Effector CD8-positive, alpha-beta T cell (primary cell): ENCODE measurements around the gene PEX1.
"Not testable (repeated sequence)": the region's sequence is repeated elsewhere in the genome, so short reads cannot be mapped to it uniquely, and the experiment has no call there.

Source experiments
- DNase-seq: peaks from one replicate; lab custom pipeline; 2025; lab: John Stamatoyannopoulos, UW

Gene PEX1

DNA sequence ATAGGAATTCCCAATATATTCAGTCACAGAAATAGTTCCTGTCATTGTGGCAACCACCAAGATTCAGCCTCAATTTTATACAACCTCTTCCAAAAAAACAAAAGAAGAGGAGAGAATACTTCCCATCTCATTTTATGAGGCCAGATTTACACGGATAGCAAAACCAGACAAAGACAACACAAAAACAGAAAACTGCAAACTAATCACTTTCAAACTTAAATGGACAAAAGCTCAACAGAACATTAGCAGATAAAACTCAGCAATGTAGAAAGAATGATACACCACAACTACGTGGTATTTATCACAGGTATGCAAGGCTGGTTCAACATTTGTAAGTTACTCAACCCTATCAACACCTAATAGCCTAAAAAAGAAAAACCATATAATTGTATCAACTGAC is 22.0 kb downstream of the PEX1 start:
- no peak for DNase-seq

DNA sequence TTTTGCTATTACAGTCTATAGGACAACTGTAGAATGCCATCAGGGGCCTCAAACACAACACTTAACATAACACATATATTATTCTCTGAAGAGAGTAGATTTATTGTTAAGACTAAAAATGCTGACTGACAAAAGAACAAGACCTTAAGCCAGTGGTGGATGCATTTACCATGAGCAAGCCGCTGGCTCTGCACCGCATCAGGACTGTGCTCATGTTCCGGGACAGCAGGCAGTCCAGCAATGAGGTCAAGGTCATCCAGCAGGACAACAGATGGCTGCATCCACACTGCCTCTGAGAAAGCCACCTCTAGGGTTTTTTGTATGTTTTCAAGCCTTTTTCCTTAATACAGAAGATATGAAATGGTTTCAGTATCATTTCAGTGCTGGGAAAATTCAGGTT is 23.8 kb downstream of the PEX1 start:
- DNase-seq, result no peak

GRCh38 chr7:92503767-92504166 is 24.6 kb downstream of the PEX1 start:
- no peak for DNase-seq

DNA sequence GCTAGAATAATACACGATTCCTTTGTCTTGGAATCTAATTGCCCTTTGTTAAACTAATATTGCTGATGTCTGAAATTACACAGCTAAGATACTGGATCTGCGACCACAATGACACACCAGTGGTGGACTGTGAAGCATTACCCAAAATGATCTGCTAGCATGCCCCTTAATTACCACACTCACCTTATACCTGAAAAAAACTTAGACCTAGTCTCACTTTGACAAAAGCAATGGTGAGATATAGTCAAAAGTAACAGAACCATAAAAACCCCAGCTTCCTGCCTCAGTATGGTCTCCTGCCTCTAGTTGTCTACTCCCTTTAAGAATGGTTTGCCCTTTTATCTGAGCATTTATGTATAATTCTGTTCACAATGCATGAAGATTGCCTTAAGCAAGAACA is 29.8 kb downstream of the PEX1 start:
- no peak for DNase-seq

- DNase-seq, result no peak
These were observed 31.4 kb downstream of the PEX1 start for GRCh38 chr7:92496876-92497275.

DNA sequence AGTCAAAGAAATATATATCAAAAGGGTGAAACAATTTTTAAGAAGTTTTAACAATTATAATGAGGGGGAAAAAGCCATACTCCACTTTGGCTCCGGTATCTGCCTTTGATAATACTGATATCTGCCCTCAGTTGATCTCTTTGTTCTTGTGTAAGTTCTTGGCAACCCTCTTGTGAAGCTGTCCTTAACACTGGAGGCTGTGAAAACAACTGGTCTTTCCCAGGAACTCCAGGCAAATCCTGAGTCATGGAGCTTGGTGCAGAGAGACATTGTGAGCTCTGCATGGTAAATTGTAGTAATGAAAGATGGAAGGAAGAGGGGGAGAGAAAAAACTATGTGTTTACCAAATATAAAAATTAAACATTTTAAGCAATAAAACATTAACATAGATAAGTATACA is 38.7 kb downstream of the PEX1 start:
- no peak for DNase-seq

DNA sequence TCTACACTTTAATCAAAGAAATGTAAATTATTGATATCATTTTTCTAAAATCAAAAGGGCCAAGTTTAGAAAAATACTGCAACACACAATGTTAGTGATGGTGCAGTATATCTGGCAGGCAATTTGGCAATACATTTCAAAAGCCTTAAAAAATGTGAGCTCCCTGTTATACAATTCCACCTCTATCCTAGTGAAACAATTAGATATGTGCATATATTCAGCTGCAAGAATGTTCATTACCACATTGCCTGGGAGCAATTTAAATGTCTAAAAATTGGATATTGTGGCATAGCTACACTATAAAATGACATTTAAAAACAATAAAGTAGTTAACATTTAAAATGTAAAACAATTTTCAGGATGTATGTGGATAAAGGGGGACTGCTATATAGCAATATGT is 40.5 kb downstream of the PEX1 start:
- no peak for DNase-seq

DNA sequence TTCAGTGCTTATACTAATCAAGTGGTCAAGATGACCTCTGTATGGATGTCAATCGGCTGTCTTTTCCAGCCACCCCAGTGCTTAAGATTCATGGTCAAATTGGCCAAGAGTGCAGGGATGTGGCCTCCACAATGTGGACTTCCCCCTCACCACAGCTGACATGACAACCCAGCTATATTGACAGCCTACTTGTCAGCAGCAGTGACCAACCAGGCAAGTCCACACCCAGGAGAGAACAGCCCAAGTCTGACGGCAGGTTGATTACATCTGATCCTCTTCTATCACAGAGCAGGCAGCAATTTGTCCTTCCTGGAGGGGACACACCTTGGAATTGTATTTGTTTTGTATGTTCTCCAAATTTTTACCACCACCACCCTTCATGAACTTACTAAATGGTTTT is 42.3 kb downstream of the PEX1 start:
- DNase-seq, result no peak

GRCh38 chr7:92485267-92485892 is 42.9 kb downstream of the PEX1 start:
- no peak for DNase-seq

DNA sequence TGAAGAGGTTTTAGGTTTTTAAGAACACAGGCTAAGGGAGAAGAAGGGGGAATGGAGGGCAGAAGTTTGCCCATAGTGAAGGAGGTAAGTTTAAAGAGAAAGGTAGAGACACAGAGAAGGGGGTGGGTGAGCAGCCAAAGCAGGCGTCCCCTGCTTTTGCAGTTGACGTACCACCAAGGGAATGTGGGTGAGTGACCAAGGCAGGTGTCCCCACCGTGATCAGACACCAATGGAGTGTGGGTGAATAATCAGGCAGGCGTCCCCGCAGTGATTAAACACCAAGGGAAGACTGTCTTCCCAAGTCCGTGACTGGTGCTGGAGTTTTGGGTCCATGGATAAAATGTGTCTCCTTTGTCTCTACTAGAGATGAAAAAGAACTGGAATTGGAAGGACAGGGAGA is 44.1 kb downstream of the PEX1 start:
- not testable (repeated sequence) for DNase-seq

GRCh38 chr7:92483624-92484023 is 44.7 kb downstream of the PEX1 start:
- not testable (repeated sequence) for DNase-seq

GRCh38 chr7:92479146-92479545 is 49.2 kb downstream of the PEX1 start:
- not testable (repeated sequence) for DNase-seq

DNA sequence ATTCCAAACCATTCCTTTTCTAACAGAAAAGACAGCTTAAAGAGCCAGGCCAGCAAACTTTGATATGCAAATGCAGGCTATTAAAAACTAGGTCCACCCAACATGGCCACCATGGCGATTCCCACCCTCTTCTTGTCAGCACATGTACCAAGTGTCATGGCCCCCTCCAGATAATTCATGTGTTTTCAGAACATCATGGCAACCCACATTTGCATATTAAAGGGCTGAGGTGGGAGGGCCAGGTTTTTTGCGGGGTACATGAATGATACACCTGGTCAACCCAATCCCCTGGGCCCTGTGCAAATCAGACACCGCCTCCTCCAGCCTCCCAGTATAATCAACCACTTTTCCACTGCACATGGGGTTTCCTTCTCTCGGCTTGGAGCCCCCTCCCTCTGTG is 49.6 kb downstream of the PEX1 start:
- DNase-seq, result no peak

DNA sequence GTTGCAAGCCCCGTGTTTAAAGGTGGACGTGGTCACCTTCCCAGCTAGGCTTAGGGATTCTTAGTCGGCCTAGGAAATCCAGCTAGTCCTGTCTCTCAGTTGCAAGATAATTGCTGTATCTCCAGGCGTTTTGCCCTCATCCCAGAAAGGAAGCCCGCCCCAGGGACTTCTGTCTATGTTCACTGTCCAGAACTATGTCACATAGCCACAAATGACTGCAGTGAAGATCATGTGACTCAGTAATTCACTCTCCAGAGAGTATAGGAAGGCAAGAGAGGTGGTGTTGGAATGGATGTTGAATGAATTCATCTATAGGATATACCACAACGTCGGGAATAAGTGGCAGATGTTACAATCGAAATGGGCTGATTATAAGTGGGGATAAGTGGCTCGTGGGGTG is 50.2 kb downstream of the PEX1 start:
- no peak for DNase-seq

DNA sequence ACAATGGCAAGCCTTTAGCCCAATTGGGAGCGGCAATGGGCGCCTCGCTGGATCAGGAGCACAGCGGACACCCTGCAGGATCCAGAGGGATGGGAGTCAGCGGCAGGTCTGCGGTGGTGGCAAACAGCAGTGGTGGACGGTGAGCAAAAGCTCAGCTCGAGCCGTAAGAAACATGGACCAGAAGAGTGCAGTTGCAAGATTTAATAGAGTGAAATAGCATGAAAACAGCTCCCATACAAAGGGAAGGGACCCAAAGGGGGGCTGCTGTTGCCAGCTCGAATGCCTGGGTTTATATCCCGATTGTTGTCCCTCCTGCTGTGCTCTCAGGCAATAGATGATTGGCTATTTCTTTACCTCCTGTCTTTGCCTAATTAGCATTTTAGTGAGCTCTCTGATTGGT is 50.6 kb downstream of the PEX1 start, which contains the start of gene ERVW-1:
ERVW-1 (minus strand) TSS at position 266 of the 400 bp plus-strand sequence. CDS start 7,565 bp downstream, outside the sequence.
- not testable (repeated sequence) for DNase-seq

DNA sequence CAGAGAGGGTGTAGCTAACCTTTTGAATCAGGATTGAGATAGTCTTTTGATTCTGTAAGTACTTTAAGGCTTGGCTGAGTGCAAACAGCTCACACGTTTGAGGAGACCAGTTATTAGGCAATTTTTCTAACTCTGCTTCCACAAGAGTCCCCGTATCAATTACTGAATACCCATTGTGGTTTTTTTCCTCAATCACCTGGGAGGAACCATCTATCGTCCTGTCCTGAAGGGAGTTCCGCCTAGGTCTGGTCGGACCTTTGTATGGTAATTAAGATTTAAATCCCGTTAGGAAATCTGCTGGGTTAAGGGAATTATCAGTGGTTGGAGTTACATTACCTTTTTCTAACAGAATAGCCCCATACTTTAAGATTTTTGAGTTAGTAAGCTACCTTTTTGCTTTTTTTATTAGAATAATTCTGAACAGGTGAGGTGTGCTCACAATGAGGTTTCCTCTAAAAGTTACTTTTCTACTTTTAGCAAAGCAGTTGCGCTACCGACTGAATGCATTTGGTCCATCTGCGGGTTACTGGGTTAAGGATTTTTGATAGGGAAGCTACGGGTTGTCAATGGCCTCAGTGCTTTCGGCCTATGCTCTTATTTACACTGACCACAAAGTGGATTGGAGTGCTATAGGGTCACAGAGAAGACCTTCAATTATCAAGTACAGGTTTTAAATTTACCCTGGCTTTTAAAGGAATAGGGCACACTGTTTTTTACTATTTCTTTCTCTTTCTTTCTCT is 52.3 kb downstream of the PEX1 start:
- DNase-seq, result not testable (repeated sequence)

- DNase-seq, result not testable (repeated sequence)
These were observed 53.0 kb downstream of the PEX1 start for GRCh38 chr7:92475261-92475770.

DNA sequence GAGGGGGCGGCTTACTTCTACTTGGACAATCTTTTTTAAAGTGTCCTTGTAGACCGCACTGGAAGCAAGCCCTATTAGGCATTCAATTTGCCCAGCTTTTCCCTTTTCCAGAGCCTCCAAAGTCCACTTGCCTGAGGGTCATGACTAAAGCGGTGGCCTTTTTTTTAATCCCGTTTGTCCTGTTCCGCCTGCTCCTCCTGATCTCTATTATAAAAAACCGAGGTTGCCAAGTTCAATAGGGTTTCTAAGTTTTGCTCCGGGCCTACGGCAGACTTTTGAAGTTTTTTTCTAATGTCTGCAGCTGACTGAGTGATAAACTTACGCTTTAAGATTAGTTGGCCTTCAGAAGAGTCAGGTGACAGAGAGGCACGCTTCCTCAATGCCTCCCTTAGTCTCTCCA is 54.3 kb downstream of the PEX1 start:
- DNase-seq, result not testable (repeated sequence)

- DNase-seq, result not testable (repeated sequence)
These were observed 59.7 kb downstream of the PEX1 start for GRCh38 chr7:92468589-92468988.

DNA sequence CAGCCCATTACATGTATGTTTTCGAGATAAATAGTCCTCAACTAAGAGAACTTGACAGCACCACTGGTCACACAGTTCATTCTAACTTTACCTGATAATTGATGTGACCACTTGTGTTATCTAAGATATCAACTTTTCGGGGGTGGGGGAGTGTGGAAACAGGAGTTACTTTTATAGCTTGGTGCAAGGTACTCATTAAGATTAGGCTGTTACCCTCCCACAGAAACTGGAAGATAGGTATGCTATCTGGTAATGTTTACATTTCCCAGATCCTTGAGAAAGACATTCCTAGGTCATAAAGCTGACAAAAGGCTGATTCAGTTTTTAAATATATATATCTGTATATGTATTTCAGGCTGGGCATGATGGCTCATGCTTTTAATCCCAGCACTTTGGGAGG is 61.6 kb downstream of the PEX1 start:
- no peak for DNase-seq

- DNase-seq, result no peak
These were observed 63.8 kb downstream of the PEX1 start for GRCh38 chr7:92464515-92464914.

- no peak for DNase-seq
These were observed 65.8 kb downstream of the PEX1 start for GRCh38 chr7:92462560-92462959.
